GM12872 (cell line): ENCODE data around the gene ELAVL1.

Source experiments
- CTCF ChIP-seq: IDR thresholded peaks from 3 replicates; pipeline ENCODE4 v1.5.1; 2011; ENCODE audit warnings: low read depth, mild to moderate bottlenecking, low read length, moderate library complexity; ENCODE audit not compliant: insufficient read depth

ELAVL1 gene

GRCh38 chr19:7953576-7953975 lies 51.9 kb downstream of the ELAVL1 start:
- TF ChIP-seq CTCF = no peak

GRCh38 chr19:7953060-7953459 lies 52.4 kb downstream of the ELAVL1 start:
- TF ChIP-seq CTCF = no peak

- no peak for TF ChIP-seq CTCF
Observed at GRCh38 chr19:7947939-7948338, 57.5 kb downstream of the ELAVL1 start.

GRCh38 chr19:7944177-7944761 lies 61.2 kb downstream of the ELAVL1 start:
- TF ChIP-seq CTCF = peak; percentile 84

- no peak for TF ChIP-seq CTCF
Observed at GRCh38 chr19:7943444-7944176, 61.8 kb downstream of the ELAVL1 start, which contains the start of gene TIMM44. TIMM44 (minus strand) TSS chr19:7943666; CDS start chr19:7943651, 15 bp downstream.

GRCh38 chr19:7942981-7943443 lies 62.4 kb downstream of the ELAVL1 start:
- no peak for TF ChIP-seq CTCF

- TF ChIP-seq CTCF = no peak
Observed at GRCh38 chr19:7941895-7942596, 63.4 kb downstream of the ELAVL1 start.
